Fibroblast of skin of right quadriceps (primary cell): ENCODE data around the gene SLIT1.

ENCODE experiments used
- DNase-seq: peaks from one replicate; pipeline ENCODE4 v3.0.0-alpha.2; 2013

Gene SLIT1

DNA sequence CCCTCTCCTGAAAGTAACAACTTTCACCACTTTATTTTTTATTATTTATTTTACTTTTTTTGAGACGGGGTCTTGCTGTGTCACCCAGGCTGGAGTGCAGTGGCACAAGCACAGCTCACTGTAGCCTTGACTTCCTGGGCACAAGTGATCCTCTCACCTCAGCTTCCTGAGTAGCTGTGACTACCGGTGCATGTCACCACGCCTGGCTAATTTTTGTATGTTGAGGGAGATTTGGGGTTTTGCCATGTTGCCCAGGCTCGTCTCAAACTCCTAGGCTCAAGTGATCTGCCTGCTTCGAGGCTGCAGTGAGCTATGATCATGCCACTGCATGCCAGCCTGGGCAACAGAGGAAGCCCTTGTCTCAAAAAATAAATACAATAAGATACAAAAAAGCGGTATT, 14.9 kb upstream of the SLIT1 start:
- no peak for DNase-seq

DNA sequence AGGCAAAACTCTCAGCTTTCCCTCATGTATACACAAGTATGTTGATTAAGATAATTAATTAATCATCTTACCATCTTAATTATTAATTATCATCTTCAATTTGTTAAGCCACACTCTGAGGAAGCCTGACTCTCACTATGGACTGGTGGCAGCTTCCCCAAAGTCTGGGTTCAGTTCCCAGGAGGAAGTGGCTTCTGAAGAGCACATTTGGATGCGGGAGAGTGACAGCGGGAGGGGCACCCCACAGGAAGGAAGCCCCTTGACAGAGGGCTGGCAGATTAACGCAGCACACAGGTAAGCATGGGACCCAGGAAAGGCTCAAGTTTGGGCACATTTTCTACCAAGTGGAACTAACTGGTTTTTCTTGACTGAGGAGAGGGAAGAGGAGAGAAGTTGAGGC, 13.4 kb upstream of the SLIT1 start:
- DNase-seq, result no peak

DNA sequence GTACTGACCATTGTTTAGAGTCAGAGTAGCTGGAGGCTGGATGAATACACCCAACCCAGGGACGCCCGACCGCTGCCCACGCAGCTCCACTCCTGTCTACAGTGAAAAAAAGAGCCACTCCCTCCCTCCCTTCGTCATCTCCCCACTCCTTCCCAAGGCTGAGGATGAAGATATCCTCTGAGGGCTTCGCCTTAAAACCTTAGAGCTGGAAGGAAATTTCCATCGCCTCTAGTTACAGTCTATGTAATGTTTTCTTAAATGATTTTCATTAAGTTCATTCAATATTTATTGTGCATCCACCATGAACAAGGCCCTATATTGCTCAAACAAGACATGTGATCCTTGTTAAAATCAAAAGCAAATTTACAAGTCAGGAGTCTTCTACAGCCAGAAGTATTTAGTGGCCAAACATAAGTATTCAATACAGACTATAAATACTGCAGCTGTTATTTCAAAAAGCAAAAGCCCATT, 11.3 kb upstream of the SLIT1 start:
- DNase-seq, result no peak

DNA sequence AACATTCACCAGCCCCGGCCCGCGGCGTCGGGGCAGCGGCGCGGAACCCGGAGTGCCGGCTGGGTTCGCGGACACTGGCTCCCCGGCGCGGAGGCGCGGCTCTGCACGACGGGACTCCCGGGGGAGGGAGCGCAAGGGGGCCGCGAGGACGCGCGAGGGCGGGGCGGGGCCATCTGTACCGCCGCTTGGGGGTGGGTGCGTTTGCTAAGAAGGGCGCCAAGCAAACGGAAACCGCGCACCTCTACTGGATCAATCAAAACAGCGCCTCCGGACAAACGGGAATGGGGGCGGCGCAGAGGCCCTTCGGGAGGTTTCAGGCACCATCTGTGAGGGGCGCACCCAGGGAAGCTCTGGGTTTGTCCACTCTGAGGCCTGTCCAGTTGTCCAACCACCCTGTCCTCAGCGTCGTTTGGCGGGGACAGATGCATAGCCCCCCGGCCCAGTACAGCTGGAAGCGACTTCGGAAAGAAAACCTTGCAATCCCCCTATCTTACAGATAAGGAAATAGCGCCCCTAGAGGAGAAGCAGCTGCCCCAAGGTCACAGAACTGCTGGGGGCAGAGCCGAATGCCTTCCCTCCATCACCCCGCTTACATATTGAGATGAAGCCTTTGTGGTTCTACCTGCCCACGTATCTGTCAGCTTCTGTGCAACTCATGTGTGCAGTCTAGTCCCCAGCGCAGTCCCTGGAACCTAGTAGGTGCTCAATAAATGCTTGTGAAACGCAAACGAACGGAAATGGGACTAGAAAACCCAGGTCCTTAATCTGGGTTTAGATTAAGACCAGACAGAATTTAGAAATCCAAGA, 10.7 kb upstream of the SLIT1 start:
- peak; percentile 42 for DNase-seq

DNA sequence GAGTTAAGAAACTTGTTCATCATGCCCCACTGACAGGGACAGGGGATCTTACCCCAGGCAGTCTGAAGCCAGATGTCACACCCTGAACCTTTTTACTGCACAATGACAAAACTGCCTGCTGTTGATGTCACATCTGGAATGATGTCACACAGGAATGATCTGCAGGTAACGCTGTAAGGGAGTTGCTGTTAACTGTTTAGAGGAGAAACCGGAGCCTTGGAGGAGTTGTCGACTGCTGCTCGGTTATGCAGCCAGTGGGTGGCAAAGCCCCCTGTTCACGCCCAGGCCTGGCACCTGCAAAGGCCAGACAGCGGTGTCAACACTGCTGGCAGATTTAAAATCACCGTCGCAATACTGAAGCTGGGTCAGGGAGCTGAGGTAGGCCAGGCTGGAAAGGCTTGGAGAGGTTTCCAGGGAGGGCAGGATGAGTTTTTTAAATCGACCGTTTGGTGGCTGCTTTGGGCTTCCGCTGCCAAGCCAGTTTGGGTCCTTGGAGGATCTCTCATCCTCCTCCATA, 10.0 kb upstream of the SLIT1 start:
- no peak for DNase-seq

DNA sequence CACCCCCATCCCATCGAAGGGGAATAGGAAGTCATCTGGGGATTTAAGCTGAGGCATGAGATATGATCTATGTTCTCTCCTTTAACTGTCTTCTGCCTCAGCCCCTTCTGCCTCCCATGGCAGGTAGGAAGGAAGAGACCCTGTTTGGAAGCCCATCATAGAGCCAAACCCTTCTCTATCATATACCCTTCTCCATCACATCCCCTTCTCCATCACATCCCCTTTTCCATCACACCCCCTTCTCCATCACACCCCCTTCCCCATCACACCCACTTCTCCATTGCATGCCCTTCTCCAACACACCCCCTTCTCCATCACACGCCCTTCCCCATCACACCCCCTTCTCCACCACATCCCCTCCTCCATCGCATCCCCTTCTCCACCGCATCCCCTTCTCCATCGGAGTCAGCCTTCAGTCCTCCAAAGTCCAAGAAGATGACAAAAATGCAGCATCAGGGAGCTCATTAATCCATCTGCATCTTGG, 7.2 kb upstream of the SLIT1 start:
- no peak for DNase-seq

DNA sequence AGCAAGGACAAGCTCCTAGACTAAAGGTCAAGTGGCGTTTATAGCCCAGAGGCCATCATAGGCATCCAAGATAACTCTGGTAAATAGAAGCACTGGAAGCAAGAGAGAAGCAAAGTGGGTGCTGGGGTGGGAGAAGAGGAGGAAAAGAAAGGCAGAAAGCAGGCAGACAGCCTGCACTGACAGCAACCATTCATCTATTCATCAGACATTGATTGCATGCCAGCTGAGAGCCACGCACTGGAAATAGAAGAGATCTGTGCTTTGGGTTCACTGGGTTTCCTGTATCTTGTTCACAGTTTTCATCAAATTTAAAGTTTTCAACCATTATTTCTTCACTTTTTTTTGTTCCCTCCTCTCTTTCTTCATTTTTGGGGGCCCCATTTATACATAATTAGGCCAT, 4.7 kb upstream of the SLIT1 start:
- DNase-seq, result no peak

DNA sequence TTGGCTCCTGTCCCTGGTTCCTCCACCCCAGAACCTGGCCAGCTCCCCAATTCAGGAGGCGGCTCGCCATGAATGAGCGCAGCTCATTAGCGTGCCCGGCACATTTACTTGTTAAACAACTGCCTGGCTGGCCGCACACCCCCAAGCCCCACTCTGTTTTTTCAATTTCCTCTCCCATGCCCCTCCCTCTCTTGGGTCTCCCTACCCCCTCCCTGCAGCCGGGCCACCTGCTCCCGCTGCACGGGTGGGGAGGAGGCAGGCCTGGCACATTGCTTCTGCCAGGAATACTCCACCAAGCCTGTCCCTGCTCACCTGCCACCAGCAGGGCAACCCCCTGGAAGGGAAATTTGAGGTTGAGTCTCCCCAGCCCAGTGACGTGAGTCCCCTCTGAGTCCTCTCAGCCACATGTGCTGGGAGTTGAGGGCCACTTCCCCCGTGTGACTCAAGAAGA, 2.5 kb upstream of the SLIT1 start:
- DNase-seq, result no peak

DNA sequence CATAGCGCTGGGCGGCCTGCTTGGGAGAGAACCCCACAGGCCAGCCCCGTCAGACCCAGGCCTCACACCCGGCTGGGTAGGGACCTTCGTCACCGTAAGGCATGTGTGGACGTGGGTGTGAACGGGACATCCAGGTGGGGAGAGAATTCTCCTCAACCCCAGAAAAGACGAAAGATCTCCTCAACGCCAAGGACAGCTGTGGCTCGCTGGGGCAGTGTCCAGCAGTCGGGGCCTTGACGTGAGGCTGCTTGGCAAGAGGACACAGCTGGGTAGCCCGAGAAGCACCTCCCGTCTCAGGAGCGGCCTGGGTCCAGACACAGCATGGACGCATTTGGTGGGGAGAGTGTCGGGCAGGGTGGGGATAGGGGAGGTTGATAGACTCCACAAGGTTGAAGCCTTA, 1.2 kb upstream of the SLIT1 start:
- no peak for DNase-seq

DNA sequence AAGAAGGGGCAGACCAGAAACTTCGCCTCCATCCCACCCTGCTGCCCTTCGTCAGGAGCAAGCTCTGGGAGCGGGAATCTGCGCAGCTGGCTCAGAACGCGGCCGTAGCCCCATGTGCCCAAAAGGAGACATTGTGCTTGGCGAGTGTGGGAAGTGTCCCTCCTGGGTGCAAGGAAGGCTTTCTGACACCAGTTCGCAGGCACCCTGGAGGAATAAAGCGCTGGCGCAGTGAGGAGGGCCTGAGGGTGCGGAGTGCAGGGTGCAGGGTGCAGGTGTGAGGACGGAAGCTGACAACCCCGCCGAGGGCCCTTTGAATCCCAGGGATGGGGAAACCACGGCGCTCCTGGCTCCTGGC, 811 bp downstream of the SLIT1 start:
- DNase-seq, result no peak

DNA sequence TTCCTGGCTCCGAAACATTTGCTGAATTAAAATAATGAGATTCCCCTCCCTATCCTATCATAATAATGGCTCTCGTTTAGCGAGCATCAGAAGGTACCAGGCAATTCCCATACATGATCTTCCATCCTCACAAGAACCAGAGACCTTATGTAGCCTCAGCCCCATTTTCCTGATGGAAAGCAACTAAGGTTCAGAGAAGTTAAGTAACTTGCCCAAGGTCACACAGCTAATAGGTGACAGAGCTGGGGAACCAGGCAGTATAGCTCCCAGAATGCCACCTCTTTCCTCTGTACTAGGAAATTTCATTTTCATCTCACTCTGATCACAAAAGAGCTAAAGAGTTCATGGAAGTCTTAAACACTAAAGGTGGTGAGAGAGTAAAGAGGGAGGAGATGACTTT, 2.4 kb downstream of the SLIT1 start:
- DNase-seq, result no peak

DNA sequence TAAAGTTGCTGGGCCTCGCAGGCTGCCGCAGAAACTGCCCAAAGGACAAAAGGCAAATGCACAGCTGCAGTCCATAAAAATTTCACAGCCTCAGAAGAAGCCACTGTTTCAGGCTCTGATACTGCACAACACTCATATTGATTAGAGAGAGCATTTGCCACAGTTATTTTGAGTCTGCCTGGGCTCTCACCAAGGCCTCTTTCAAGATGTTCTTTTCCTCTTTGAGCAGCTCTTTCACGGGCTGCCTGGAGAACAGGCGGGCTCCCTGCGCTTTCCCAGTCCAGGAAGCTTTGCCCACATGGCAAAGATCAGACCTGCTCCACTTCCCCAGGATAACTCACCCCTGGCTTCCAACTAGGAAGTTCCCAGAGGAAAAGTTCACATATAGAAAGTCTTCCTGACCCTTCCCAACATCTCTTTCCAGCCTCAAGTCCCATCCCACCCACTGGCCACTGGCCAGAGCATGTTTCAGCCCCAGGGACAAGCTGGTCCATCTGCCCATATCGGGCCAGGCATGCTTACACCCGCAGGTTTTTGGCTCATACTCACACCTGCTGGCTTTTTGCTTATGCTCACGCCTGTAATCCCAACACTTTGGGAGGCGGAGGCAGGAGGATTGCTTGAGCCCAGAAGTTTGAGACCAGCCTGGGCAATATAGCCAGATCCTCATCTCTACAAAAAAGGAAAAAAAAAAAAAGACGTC, 3.3 kb downstream of the SLIT1 start:
- DNase-seq, result no peak

DNA sequence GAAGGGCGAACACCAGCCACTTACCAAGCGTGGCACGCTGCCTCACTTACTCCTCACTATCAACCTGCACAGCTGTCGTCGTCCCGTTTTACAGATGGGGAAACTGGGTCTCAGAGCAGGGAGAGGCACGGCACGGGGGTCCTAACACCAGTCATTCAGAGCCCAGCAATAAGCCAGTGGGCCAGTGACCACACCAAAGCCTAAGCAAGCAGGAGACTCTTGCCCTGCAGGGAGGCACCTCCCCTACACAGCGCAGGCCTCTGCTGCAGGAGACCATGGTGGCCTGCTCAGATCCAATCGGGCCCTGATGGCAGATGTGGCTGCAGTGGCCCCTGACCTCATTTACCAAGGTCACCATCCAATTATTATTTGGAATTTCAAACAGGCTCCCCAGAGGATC, 4.8 kb downstream of the SLIT1 start:
- no peak for DNase-seq

DNA sequence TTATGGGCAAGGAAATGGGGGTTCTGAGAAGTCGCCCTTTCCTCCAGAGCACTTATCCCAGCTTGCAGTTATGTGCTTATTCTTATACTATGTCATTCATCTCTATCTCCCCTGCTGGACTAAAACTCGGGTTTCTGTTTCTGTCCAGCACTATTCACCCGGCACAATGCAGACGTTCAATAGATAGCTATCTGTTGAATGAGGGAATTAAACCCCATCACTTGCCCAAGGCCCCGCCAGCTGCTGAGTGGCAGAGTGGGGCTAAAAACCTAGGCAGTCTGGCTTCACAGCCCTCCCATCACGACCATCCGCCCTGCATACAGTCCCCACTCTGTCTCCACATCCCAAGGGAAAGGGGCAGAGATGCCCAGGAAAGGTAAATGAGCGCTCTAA, 5.4 kb downstream of the SLIT1 start:
- DNase-seq, result no peak

DNA sequence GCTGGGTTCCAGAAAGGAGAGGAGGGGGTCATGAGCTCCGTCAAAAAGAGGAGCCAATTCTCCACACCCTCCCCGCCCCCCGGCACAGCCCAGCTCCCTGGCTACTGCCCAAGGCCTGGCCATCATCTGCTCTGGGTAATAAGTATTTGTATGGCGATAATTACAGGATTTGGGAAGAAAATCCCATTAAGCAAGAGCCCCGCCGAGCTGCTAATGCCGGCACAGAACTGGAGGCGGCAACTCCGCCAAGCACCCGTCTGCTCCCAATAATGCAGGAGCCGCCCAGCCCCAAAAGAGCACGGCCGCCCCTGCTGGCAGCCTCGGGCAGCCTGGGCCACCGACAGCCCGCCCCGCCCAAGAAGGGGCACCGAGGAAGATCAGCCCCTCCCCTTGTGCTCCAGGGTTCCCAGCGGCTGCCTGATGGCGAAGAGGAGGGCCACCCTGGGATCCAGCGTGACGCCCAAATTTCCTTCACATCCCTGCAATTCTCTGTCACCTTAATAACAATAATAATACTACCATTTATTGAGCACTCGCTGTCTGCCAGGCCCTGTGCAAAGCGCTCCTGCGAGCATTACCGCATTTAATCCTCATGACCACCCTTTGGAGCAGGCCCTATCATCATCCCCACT, 5.9 kb downstream of the SLIT1 start:
- no peak for DNase-seq

DNA sequence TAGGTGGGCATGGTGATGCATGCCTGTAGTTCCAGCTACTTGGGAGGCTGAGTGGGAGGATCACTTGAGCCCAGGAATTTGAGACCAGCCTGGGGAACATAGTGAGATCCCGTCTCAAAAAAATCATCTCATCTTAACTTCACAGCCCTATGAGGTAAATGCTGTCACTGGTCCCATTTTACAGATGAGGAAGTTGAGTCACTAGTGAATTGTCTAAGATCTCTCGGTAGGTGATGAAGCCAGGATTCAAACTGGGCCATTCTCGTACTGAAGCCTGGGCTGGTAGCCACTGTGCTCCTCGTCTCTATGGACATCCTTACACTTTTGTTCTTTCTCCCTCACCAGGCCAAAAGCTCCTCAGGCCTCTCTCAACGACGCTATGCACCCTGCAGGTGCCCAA, 6.4 kb downstream of the SLIT1 start:
- no peak for DNase-seq

DNA sequence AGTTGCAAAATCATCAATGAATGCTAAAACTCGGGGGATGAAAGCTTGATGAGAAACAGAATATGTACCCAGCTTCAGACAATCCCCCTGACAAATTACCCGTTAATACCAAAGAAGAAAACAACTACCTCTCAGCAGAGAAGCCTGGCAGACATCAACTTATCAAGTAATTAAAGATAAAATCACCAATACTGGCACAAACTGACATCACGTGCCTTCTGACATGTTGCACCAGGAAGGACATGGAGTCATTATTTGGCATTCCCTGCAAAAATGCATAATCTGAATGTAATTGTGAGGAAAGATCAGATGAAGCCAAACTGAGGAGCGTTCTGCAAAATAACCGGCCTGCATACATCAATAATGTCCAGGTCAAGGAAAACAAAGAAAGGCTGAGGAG, 7.7 kb downstream of the SLIT1 start:
- no peak for DNase-seq

DNA sequence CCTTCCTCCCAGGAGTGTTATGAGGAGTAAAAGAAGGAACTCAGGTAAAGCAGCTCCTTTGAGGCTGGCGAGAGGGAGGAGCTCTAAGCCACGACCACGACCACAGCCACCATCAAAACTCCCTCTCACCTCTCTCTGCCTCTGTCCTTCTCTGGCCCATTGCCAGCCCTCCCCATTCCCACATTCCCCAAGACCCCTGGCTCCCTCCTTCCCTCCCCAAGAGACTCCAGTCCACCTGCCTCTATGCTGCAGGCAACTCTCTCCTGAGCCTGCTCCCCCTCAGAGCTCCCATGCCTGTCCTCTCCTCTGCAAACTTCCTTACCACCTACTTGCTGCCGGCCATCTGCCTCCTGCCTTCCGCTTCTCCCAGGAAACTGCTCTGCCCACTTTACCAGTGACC, 9.5 kb downstream of the SLIT1 start:
- DNase-seq, result no peak

DNA sequence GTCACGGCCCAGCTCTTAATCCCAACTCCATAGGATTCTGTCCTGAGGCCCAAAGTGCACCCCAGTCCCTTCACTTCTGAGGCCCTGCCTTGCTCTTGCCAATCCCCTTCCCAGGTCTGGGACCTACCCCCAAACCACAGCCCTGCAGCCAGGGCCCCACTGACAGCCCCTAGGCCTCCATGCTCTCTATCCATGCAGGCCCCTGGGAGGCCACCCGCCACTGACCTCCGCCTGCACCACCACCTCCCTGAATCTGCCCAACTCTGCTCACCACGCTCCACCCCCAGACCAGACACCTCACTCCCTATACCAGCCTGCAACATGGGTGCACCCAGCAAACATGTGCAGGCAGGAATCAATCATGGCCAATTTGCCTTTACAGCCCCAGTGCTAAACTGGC, 10.2 kb downstream of the SLIT1 start:
- no peak for DNase-seq

DNA sequence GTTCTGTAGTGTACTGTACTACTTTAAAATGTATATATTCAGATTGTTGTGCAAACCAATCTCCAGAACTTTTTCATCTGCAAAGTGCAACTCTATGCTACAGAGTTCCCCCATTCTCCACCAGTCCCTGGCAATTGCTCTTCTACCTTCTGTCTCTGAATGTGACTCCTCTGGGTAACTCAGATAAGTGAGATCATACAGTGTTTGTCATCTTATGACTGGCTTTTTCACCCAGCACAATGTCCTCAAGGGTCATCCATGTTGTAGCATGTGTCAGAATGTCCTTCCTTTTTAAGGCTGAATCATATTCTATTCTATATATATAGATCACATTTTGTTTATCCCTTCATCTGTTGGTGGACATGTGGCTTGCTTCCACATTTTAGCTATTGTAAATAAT, 10.8 kb downstream of the SLIT1 start:
- DNase-seq, result no peak

DNA sequence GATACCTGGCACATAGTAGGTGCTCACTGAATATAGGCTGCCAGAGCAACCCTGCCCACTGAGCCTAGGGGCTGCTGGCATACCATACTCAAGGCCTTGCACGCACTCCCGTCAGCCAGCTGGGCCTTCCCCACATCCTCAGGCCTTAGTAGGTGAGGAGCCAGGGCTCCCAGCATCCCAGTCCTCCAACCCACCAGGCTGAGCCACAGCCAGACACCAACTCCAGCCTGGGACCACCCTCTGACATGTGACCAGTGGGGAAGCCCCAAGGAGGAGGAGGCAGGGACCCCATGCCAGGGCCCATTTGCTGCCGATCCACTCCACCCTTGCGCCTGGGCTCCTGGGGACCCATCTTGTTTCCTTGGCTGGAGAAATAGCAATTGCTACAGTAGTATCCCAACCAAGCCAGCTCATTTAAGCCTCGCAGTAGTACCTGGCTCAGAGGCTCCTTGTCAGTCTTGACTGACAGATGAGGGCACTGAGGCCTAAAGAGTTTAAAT, 11.4 kb downstream of the SLIT1 start:
- no peak for DNase-seq

DNA sequence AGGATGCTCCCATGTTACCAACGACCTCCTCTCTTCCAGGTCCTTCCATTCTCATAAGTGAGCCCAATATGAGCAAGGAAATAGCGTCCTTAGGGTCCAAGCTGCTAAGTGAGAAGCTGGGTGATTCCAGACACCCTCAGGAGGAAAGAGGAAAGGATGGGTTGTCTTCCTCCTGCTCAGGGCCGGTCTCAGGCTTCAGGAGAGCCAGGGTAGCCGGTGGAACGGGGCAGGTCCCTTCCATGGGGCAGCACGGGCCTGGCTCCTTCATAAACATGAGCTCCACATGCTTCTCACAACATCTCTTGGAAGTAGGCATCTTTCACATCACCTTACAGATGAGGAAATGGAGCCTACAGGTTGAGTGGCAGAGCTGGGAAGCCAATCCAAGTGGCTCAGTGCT, 12.7 kb downstream of the SLIT1 start:
- DNase-seq, result no peak

DNA sequence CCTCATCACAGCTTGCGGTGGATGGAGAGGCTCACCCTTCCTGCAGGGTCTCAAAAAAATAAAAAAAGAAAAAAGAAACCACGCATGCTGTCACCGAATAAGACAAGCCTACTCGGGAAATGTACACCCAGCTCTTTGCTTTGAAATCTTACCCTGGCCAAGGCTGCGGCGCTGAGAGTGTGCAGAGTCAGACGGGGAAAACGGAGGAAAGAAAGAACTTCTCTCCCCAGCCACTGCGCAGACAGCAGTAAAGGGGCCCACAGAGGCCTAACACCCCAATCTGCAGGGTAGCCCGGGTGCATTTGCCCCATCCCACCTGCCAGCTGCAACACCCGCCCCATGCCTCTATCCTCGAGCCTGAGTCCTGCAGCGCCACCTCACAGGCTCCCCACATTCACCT, 14.8 kb downstream of the SLIT1 start:
- DNase-seq, result no peak
